ENCODE results near the gene AHNAK2.

AHNAK2 gene

GRCh38 chr14:105013150-105013785 is 35.1 kb upstream of the AHNAK2 start:
- in situ Hi-C loops (cut with HindIII; ENCODE audit: low pct_ligation_motif_present, low pct_unique_long_range_greater_than_20kb, low sequenced_read_pairs) = no loop called here
- DNase-seq = no peak

GRCh38 chr14:105012171-105012985 is 34.2 kb upstream of the AHNAK2 start:
- DNase-seq = no peak
- in situ Hi-C loops (cut with HindIII; ENCODE audit: low pct_ligation_motif_present, low pct_unique_long_range_greater_than_20kb, low sequenced_read_pairs) = no loop called here

GRCh38 chr14:105011312-105011990 is 33.3 kb upstream of the AHNAK2 start:
- no peak for DNase-seq
- in situ Hi-C loops (cut with HindIII; ENCODE audit: low pct_ligation_motif_present, low pct_unique_long_range_greater_than_20kb, low sequenced_read_pairs) = no loop called here

- in situ Hi-C loops (cut with HindIII; ENCODE audit: low pct_ligation_motif_present, low pct_unique_long_range_greater_than_20kb, low sequenced_read_pairs) = no loop called here
- no peak for DNase-seq
Measured at GRCh38 chr14:105010891-105011291, 32.7 kb upstream of the AHNAK2 start.

- in situ Hi-C loops (cut with HindIII; ENCODE audit: low pct_ligation_motif_present, low pct_unique_long_range_greater_than_20kb, low sequenced_read_pairs) = no loop called here
- no peak for DNase-seq
Measured at GRCh38 chr14:105010106-105010505, 31.9 kb upstream of the AHNAK2 start.

GRCh38 chr14:105007593-105008264 is 29.6 kb upstream of the AHNAK2 start:
- in situ Hi-C loops (cut with HindIII; ENCODE audit: low pct_ligation_motif_present, low pct_unique_long_range_greater_than_20kb, low sequenced_read_pairs) = no loop called here
- no peak for DNase-seq

GRCh38 chr14:105006831-105007592 is 28.8 kb upstream of the AHNAK2 start:
- no peak for DNase-seq
- in situ Hi-C loops (cut with HindIII; ENCODE audit: low pct_ligation_motif_present, low pct_unique_long_range_greater_than_20kb, low sequenced_read_pairs) = no loop called here

- in situ Hi-C loops (cut with HindIII; ENCODE audit: low pct_ligation_motif_present, low pct_unique_long_range_greater_than_20kb, low sequenced_read_pairs) = no loop called here
- DNase-seq = no peak
Measured at GRCh38 chr14:105005929-105006830, 28.0 kb upstream of the AHNAK2 start.

- in situ Hi-C loops (cut with HindIII; ENCODE audit: low pct_ligation_motif_present, low pct_unique_long_range_greater_than_20kb, low sequenced_read_pairs) = no loop called here
- no peak for DNase-seq
Measured at GRCh38 chr14:105005329-105005928, 27.3 kb upstream of the AHNAK2 start.

GRCh38 chr14:104999361-104999760 is 21.2 kb upstream of the AHNAK2 start:
- in situ Hi-C loops (cut with HindIII; ENCODE audit: low pct_ligation_motif_present, low pct_unique_long_range_greater_than_20kb, low sequenced_read_pairs) = no loop called here
- DNase-seq = no peak

- in situ Hi-C loops (cut with HindIII; ENCODE audit: low pct_ligation_motif_present, low pct_unique_long_range_greater_than_20kb, low sequenced_read_pairs) = no loop called here
- no peak for DNase-seq
Measured at GRCh38 chr14:104998801-104999200, 20.6 kb upstream of the AHNAK2 start.

- in situ Hi-C loops (cut with HindIII; ENCODE audit: low pct_ligation_motif_present, low pct_unique_long_range_greater_than_20kb, low sequenced_read_pairs) = no loop called here
- DNase-seq = no peak
Measured at GRCh38 chr14:104996483-104996882, 18.3 kb upstream of the AHNAK2 start.

GRCh38 chr14:104996032-104996431 is 17.9 kb upstream of the AHNAK2 start:
- no peak for DNase-seq
- in situ Hi-C loops (cut with HindIII; ENCODE audit: low pct_ligation_motif_present, low pct_unique_long_range_greater_than_20kb, low sequenced_read_pairs) = no loop called here

GRCh38 chr14:104994978-104995377 is 16.8 kb upstream of the AHNAK2 start:
- DNase-seq = no peak
- in situ Hi-C loops (cut with HindIII; ENCODE audit: low pct_ligation_motif_present, low pct_unique_long_range_greater_than_20kb, low sequenced_read_pairs) = no loop called here

- in situ Hi-C loops (cut with HindIII; ENCODE audit: low pct_ligation_motif_present, low pct_unique_long_range_greater_than_20kb, low sequenced_read_pairs) = no loop called here
- no peak for DNase-seq
Measured at GRCh38 chr14:104993808-104994591, 15.8 kb upstream of the AHNAK2 start.

GRCh38 chr14:104993306-104993705 is 15.1 kb upstream of the AHNAK2 start:
- in situ Hi-C loops (cut with HindIII; ENCODE audit: low pct_ligation_motif_present, low pct_unique_long_range_greater_than_20kb, low sequenced_read_pairs) = no loop called here
- no peak for DNase-seq
